Upper lobe of left lung (tissue), 4 donors: ENCODE data around the gene IFTAP.
"Not testable (repeated sequence)": the region's sequence is repeated elsewhere in the genome, so short reads cannot be mapped to it uniquely, and the experiment has no call there.

Source experiments
- EP300 ChIP-seq, 4 donors: sonication (generic); formaldehyde crosslinking; IDR thresholded peaks; one replicate each; pipeline ENCODE4 v1.5.1; 2017; ENCODE audit warnings: antibody characterized with exemption in 4 of 4, control low read depth in 2 of 4
- POLR2AphosphoS5 ChIP-seq, 2 donors: sonication (generic); formaldehyde crosslinking; IDR thresholded peaks; one replicate each; pipeline ENCODE4 v1.5.1; 2017; ENCODE audit warnings: antibody characterized with exemption in 2 of 2
- TF ChIP-seq, protein P1 (sequence below), 6 experiments: fragments of 450-650 bp in 4 of 6; fragments of 200-600 bp in 2 of 6; sonication (generic) in 2 of 6; IDR thresholded peaks; one replicate each; pipeline ENCODE4 v1.5.1; 2016 to 2019; ENCODE audit warnings: antibody characterized with exemption in 6 of 6

DNA sequence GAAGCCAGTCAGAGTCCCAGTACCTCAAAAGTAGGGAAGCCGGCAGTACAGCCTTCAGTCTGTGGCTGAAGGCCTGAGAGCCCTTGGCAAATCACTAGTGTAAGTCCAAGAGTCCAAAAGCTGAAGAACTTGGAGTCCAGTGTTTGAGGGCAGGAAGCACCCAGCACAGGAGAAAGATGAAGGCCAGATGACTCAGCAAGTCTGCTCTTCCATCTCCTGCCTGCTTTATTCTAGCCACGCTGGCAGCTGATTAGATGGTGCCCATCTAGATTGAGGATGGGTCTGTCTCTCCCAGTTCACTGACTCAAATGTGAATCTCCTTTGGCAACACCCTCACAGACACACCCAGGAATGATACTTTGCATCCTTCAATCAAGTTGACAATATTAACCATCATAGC lies 67.1 kb downstream of the IFTAP start:
- TF ChIP-seq, protein P1, sequence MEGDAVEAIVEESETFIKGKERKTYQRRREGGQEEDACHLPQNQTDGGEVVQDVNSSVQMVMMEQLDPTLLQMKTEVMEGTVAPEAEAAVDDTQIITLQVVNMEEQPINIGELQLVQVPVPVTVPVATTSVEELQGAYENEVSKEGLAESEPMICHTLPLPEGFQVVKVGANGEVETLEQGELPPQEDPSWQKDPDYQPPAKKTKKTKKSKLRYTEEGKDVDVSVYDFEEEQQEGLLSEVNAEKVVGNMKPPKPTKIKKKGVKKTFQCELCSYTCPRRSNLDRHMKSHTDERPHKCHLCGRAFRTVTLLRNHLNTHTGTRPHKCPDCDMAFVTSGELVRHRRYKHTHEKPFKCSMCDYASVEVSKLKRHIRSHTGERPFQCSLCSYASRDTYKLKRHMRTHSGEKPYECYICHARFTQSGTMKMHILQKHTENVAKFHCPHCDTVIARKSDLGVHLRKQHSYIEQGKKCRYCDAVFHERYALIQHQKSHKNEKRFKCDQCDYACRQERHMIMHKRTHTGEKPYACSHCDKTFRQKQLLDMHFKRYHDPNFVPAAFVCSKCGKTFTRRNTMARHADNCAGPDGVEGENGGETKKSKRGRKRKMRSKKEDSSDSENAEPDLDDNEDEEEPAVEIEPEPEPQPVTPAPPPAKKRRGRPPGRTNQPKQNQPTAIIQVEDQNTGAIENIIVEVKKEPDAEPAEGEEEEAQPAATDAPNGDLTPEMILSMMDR (IDR thresholded peaks at IDR 0.05) = not testable (repeated sequence)
- TF ChIP-seq EP300, POLR2AphosphoS5 (IDR thresholded peaks at IDR 0.05): not testable (repeated sequence)
